Stimulated activated CD4-positive, alpha-beta T cell treated with anti-CD3 and anti-CD28 coated beads, TNF-alpha, amount 100 ng/mL, for 1 hour (primary cell): Measurements from ENCODE around the gene ST8SIA2.
"Not testable (repeated sequence)": the region's sequence is repeated elsewhere in the genome, so short reads cannot be mapped to it uniquely, and the experiment has no call there.

Experiments used
- DNase-seq, 3 donors: peaks; one replicate each; pipeline ENCODE4 v3.0.0-alpha.2; 2020; ENCODE audit warnings: low read depth in 3 of 3, low spot score in 1 of 3

ST8SIA2 gene

GRCh38 chr15:92435145-92435544, 41.5 kb downstream of the ST8SIA2 start:
- no peak for DNase-seq

DNA sequence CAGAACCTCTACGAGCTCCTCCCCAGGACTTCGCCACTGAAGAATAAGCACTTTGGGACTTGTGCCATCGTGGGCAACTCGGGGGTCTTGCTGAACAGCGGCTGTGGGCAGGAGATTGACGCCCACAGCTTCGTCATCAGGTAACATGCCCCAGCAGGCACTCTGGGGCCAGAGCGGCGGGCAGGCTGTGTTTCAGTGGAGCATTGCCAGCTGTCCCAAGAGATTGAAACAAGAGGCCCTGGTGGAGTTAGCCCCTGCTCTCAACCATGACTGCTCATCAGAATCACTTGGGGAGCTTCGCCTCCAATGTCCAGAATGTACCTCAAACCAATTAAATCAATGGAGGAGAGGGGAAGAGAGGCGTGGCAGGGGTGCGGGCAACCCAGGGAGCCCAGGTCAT, 44.8 kb downstream of the ST8SIA2 start:
- DNase-seq = no peak

DNA sequence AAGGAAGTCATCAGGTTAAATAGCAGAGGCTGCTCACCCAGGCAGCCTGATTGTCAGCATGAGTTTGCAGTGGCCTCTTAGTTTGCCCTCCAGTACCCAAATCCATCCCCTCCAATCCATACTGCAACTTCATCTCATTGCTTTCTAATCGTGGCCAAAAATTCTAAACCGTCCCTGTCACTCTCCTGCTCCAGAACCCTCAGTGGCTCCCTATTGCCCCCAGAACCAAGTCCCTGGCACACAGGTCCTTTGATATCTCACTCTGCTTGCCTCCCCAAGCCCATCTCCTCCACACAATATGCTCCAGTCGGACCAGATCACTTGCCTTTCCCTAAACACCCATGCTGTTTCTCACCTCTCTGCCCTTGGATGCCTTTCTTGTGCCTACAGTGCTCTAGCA, 49.7 kb downstream of the ST8SIA2 start:
- no peak for DNase-seq

DNA sequence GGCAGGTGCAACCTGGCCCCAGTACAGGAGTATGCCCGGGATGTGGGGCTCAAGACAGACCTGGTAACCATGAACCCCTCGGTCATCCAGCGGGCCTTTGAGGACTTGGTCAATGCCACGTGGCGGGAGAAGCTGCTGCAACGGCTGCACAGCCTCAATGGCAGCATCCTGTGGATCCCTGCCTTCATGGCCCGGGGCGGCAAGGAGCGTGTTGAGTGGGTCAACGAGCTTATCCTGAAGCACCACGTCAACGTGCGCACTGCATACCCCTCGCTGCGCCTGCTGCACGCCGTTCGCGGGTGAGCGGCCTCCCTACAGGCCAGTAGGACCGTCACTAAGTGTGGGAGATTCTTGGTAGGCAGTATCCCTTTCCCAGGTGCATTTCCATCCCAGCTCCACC, 51.0 kb downstream of the ST8SIA2 start:
- no peak for DNase-seq

DNA sequence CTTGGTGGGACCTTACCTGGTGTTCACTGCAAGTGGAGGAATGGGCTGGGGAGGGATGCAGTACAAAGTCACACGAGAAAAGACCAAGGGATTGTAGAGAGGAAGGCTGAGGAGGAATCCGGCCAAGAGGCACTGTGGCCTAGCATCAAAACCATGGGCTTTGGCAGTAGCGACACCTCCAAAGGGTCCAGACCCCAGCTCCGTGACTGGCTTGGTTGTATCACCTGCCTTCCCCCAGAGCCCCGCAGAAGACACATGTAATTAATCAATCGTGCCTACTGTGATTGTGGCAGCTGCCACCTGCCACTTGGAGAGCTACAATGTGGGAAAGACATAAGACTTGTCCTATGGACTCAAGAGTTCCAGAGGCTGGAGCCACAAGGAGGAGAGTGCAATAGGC, 54.7 kb downstream of the ST8SIA2 start:
- no peak for DNase-seq

DNA sequence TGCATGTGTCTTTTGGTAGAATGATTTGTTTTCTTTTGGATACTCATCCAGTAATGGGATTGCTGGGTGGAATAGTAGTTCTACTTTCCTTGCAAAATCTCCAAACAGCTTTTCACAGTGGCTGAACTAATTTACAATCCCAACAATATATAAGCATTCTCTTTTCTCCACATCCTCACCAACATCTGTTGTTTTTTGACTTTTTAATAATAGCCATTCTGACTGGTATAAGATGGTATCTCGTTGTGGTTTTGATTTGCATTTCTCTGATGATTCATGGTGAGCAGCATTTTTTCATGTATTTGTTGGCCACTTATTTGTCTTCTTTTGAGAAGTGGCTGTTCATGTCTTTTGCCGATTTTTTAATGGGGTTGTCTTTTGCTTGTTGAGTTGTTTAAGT, 55.8 kb downstream of the ST8SIA2 start:
- no peak for DNase-seq

DNA sequence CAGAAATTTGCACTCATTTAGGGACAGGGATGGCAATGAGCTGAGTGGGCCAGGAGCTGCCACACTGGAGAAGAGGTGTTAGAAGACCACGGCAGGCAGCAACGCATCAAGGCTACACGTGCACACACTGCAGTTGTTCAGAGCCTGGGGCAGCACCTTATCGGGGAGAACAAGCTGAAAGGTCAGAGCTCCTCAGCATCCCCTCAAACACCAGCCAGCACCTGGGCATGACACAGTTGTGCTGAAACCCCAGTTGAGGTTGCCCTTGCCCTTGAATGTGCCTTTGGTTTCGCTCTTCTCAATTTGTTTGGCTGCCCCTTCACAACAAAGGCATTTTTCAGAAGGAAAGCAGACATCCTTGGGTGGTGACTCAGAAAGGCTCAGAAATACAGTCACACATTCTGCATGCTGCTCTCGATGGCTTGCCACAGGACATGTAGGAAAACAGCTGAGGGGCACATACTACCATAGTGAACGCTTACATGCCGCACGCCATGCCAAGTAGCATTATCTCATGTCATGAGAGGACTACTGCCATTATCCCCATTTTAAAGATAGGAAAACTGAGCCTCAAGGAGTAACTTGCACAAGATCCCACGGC, 57.6 kb downstream of the ST8SIA2 start:
- no peak for DNase-seq

DNA sequence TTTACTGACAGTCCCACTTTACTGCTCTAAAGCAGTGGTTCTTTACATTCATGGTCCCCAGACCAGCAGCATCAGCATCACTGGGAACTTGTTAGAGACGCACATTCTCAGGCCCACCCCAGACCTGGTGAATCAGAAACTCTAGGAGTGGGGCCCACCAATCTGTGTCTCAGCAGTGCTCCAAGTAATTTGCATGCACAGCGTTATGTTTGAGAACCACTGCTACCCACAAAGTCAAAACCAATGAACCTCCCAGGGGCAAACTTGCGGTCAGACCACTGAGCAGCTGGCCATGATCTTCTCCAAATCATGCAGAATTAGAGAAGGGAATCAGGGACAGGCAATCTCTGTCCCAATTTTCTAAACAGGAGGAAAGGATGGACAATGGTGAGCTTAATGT, 58.5 kb downstream of the ST8SIA2 start:
- DNase-seq = no peak

DNA sequence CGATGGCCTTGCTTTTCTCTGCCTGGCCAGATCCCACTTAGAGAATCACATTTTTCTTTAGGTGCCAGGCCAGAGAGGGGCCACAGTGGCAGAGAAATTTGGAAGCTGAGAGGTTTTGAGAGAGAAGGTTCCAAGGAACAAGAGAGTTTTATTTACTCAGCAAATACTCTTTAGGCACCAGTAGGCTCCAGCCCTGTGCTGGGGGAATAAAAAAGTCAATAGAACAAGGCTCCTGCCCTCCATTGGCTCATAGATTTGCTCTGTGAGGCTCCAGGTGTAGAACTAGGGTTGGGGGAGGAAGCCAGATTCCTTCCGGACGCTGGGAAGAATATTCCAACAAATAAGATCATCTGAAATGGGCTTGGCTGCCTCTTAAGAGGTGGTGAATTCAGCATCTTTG, 59.9 kb downstream of the ST8SIA2 start:
- DNase-seq = no peak

- no peak for DNase-seq
These were observed 60.9 kb downstream of the ST8SIA2 start for GRCh38 chr15:92454555-92455105.

DNA sequence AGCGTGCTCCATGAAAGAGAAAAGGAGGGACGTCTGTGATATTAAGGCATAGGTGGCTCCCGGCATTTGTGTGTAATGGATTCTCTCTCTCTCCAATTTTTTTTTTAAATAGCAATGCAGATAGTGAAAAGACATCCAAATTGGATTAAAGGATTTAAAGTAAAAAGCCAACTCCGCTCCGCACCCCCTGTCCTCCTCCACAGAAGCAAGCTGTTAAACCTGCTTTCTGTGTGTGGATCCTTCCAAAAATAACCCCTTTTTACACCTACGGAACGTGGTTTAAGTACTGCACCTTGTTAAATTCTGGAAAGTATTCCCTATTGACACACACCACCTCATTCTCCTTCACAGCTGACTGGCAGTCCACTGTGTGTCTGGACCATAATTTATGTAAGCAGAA, 61.6 kb downstream of the ST8SIA2 start:
- DNase-seq = no peak

- DNase-seq = no peak
These were observed 63.9 kb downstream of the ST8SIA2 start for GRCh38 chr15:92457471-92458041.

GRCh38 chr15:92460023-92460422, 66.3 kb downstream of the ST8SIA2 start:
- no peak for DNase-seq

DNA sequence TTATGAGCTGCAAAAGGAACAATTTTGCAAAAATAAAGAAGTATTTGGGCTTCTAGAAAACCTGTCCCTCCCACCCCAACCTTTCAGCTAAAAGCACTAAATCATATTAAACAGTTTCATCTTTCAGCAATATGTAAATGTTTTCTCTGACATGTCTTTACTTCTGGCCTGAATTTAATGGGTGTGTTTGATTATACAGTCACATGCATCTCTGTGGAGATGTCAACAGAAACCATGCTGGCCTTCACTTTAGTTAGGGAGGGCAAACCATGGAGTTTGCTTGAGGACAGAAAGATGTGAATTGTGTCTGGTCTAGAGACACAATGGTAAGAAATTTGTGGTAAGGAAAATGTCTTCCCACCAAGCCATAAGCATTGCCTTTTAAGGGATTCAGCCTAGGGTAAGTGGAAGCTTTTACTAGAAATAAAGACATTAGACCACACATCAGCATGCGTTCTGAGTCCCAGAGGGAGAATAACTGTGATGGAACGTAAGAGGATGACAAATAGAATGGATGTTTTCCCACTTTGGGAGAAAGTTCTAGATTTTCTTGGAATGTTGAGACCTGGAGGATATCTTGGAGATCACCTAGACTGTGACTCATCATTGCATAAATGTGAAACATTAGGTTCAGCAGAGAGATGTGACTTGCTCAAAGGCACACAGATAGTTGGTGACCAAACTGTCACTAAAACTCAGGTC, 68.9 kb downstream of the ST8SIA2 start:
- no peak for DNase-seq

DNA sequence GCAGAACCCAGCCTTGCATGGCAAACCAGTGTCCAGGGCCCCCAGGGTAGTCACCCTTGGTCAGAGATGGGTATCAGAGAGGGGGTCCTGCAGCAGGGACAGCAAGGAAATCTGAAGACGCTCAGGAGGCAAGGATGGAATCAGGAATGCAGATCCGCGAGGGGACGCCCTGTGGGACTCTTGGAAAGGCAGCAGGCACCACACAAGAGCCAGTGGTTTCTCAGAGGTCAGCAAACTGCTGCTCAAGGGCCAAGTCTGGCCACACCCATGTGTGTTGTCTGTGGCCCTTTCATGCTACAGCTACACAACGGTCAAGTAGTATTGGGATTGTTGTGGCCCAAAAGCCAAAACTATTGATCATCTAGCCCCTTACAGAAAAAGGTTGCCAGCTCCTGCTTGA, 69.7 kb downstream of the ST8SIA2 start:
- DNase-seq = no peak

DNA sequence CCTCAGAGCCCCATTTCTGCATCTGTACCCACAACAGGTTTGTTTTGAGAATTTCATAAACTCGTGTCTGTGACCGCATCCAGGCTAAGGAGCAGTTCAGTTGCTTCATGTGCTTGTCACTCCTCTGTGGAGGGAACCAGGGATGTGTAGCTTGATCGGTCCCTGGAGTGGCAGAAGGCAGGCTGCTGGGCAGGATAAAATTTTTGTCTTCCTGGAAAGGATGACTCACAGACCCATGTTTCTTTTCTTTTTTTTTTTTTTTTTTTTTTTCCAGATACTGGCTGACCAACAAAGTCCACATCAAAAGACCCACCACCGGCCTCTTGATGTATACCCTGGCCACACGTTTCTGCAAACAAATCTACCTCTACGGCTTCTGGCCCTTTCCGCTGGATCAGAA, 70.1 kb downstream of the ST8SIA2 start:
- no peak for DNase-seq

DNA sequence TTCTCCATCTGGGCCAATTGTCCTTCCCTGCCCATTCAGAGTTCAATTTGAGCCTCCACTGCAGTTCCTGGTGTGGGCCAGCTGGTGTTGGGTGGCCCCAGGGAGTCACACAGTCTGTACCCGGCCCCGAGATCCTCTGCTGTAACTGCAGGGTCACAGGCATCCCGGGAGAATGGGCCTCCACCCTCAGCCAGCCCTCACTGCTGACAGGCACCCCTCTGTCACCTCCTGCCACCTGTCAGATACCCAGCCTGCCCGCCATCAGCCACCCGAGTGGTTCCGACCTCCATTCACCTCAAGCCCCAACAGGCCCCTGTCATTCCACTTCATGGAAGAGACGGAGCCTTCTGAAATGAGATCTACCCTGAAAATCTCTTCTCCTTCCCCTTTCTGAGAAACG, 73.2 kb downstream of the ST8SIA2 start:
- no peak for DNase-seq

DNA sequence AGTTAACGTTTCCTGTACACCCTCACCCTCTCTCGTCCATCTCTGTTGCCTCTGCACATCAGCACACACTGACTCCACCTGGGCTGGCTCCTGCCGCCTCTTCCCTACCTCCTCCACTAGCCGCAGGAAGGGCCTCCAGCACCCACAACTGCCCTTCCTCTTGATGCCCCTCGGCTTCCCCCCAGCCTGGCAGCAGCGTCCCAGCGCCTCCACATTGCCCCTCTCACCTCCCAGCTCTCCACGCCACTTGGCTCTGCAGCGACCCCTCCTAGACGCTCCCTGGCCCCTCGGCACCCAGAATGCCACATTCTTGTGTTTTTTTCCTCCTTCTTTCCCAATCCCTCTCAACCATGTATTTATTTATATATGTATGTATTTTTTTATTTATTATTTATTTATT, 73.6 kb downstream of the ST8SIA2 start:
- no peak for DNase-seq

- DNase-seq = no peak
These were observed 75.3 kb downstream of the ST8SIA2 start for GRCh38 chr15:92468991-92469390.

DNA sequence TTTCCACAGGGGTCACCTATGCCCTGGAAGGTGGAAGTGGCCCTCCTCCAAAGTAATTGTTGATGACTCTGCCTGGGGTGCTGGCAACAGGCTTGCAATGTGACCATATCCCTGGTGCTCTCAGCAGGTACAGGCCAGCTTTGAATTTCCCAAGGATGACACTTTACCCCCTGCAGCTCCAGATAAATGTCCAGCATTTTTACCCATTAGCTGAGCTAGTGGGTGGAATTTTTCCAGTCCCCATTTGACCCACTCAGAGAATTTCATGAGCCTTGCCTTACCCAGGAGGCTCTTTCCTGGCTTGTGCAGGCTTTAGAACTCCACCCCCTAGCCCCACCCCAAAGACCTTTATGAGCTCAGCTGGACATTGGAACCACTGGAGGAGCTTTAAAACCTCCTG, 77.6 kb downstream of the ST8SIA2 start:
- no peak for DNase-seq

GRCh38 chr15:92473756-92474155, 80.1 kb downstream of the ST8SIA2 start:
- DNase-seq = no peak

GRCh38 chr15:92479730-92480129, 86.0 kb downstream of the ST8SIA2 start:
- DNase-seq = not testable (repeated sequence)

- DNase-seq = no peak
These were observed 86.7 kb downstream of the ST8SIA2 start for GRCh38 chr15:92480361-92480760.
